K562 (cell line): ENCODE results near the gene UNC50. TPM values are rescaled to one million over a fixed set of nuclear protein-coding genes. Genes with fewer than 3 reads are reported as not detected.
A peak's percentile ranks its signal among the peaks of the same experiment; 100 is the strongest.

ENCODE experiments used
- ARID1B ChIP-seq: fragments of 450-650 bp; IDR thresholded peaks from 2 replicates; pipeline ENCODE4 v1.6.1; 2016; ENCODE audit warnings: antibody characterized with exemption, mild to moderate bottlenecking, inconsistent platforms
- BCL6 ChIP-seq: fragments of 250-450 bp; sonication (Bioruptor Pico); IDR thresholded peaks from 2 replicates; pipeline ENCODE4 v1.4.0; 2020
- BDP1 ChIP-seq: IDR thresholded peaks from 3 replicates; pipeline ENCODE4 v1.6.1; 2011; ENCODE audit not compliant: insufficient read length, insufficient read depth
- CCAR2 ChIP-seq: fragments of 200-400 bp; formaldehyde crosslinking; IDR thresholded peaks from 2 replicates; pipeline ENCODE4 v1.6.1; 2017; ENCODE audit warnings: mild to moderate bottlenecking, low read depth, low read length
- CREB5 ChIP-seq: fragments of 250-450 bp; sonication (Bioruptor Pico); IDR thresholded peaks from 2 replicates; pipeline ENCODE4 v1.5.0; 2020; ENCODE audit warnings: mild to moderate bottlenecking
- CREBBP ChIP-seq: IDR thresholded peaks from one replicate; pipeline ENCODE4 v1.6.1; 2012; ENCODE audit warnings: low read depth, mild to moderate bottlenecking, control low read depth, inconsistent platforms, low read length
- CSDE1 ChIP-seq, 2 experiments: fragments of 450-650 bp; IDR thresholded peaks; 2 replicates each; pipeline ENCODE4 v1.6.1; 2016; ENCODE audit warnings: mild to moderate bottlenecking in 1 of 2
- CTBP1 ChIP-seq: fragments of 450-650 bp; IDR thresholded peaks from 2 replicates; pipeline ENCODE4 v1.6.1; 2016; ENCODE audit warnings: borderline replicate concordance
- DPF2 ChIP-seq: fragments of 450-650 bp; IDR thresholded peaks from 2 replicates; pipeline ENCODE4 v1.6.1; 2016
- ETV6 ChIP-seq, 3 experiments: fragments of 150-350 bp in 1 of 3; sonication (generic) in 1 of 3; formaldehyde crosslinking in 1 of 3; IDR thresholded peaks; 2 replicates each; pipeline versions ENCODE4 v1.6.1 to v1.8.0; 2014 to 2022; ENCODE audit warnings: borderline replicate concordance in 2 of 3, low read depth in 2 of 3, antibody characterized with exemption in 1 of 3, low read length in 1 of 3, mild to moderate bottlenecking in 1 of 3, missing genetic modification reagents in 1 of 3
- FIP1L1 ChIP-seq: fragments of 200-400 bp; formaldehyde crosslinking; IDR thresholded peaks from 2 replicates; pipeline ENCODE4 v1.6.1; 2018; ENCODE audit warnings: mild to moderate bottlenecking, low read depth, low read length; ENCODE audit not compliant: poor library complexity, severe bottlenecking
- GABPA ChIP-seq: fragments of 200-800 bp; sonication (Bioruptor generic); conservative IDR thresholded peaks from 2 replicates; pipeline ENCODE4 v1.6.1; 2016; ENCODE audit warnings: low read depth, missing genetic modification characterization, missing compliant biosample characterization
- MBD1 ChIP-seq: fragments of 250-450 bp; sonication (Bioruptor Pico); IDR thresholded peaks from 2 replicates; pipeline ENCODE4 v1.8.0; 2022; ENCODE audit warnings: inconsistent platforms
- PHF8 ChIP-seq: fragments of 200-600 bp; sonication (generic); IDR thresholded peaks from 2 replicates; pipeline ENCODE4 v1.6.1; 2012; ENCODE audit warnings: mixed run types, mild to moderate bottlenecking, inconsistent platforms, low read length, moderate library complexity, borderline replicate concordance
- POLR2B ChIP-seq: fragments of 450-650 bp; IDR thresholded peaks from 2 replicates; pipeline ENCODE4 v1.6.1; 2018; ENCODE audit warnings: low read depth; ENCODE audit not compliant: partially characterized antibody
- RAD21 ChIP-seq, 2 experiments: fragments of 250-450 bp in 1 of 2; fragments of 450-650 bp in 1 of 2; sonication (Bioruptor Pico) in 1 of 2; formaldehyde crosslinking in 1 of 2; IDR thresholded peaks in 1 of 2; conservative IDR thresholded peaks in 1 of 2; 2 replicates each; pipeline versions ENCODE4 v1.4.0 to v1.8.0; 2020 to 2022; ENCODE audit warnings: mild to moderate bottlenecking in 2 of 2, moderate library complexity in 1 of 2
- THRA ChIP-seq: fragments of 450-650 bp; IDR thresholded peaks from 2 replicates; pipeline ENCODE4 v1.6.1; 2017; ENCODE audit warnings: mild to moderate bottlenecking, moderate library complexity
- TRIM28 ChIP-seq: fragments of 450-650 bp; IDR thresholded peaks from 2 replicates; pipeline ENCODE4 v1.6.1; 2017
- ZKSCAN1 ChIP-seq: fragments of 150-350 bp; IDR thresholded peaks from 2 replicates; pipeline ENCODE4 v1.6.1; 2016; ENCODE audit warnings: low read depth, low read length
- ZNF518B ChIP-seq: fragments of 250-450 bp; sonication (Bioruptor Pico); IDR thresholded peaks from 2 replicates; pipeline ENCODE4 v1.5.0; 2021; ENCODE audit warnings: mild to moderate bottlenecking, moderate library complexity
- ZSCAN32 ChIP-seq: fragments of 450-650 bp; formaldehyde crosslinking; IDR thresholded peaks from 2 replicates; pipeline ENCODE4 v1.4.0; 2020; ENCODE audit warnings: mild to moderate bottlenecking, moderate library complexity
- polyA plus RNA-seq, 8 experiments: library from polyadenylated mRNA; depleted of rRNA in 4 of 8; stranded (reverse) in 5 of 8; unstranded in 3 of 8; fragments of >200 nt; fragmentation: Nextera tagmentation in 2 of 8; fragmentation: Illumina TruSeq in 1 of 8; extraction: Ambion mirVana in 2 of 8; extraction: Trizol in 1 of 8; gene quantifications; 2 replicates each; pipeline versions ENCODE4 v1.2.1 to v1.2.3, GENCODE V29; 2011 to 2014; ENCODE audit warnings: inconsistent platforms in 1 of 8, missing spikeins in 1 of 8
- total RNA-seq, 7 experiments: library from RNA; depleted of rRNA in 6 of 7; stranded (reverse); fragments of >200 nt in 6 of 7; fragmentation: Illumina TruSeq in 2 of 7; extraction: Trizol in 2 of 7; gene quantifications; 2 replicates each; pipeline versions ENCODE4 v1.2.1 to v1.2.3, GENCODE V29; 2011 to 2021; ENCODE audit warnings: low replicate concordance in 1 of 7

UNC50 gene
- total and polyA plus RNA-seq, 9 of the 15 experiments (the other 6 are each of a cell fraction or from before 2014, with no cell fraction given) = 30.0 to 52.9 (median 35.9) TPM

GRCh38 chr2:98560256-98560771, 48.1 kb upstream of the UNC50 start (continued):
- peak; percentile 54; the same call in 1 of the 2 replicates for TF ChIP-seq CTBP1
- no peak for TF ChIP-seq GABPA (tag)
- no peak for TF ChIP-seq POLR2B
- peak; percentile 41; the same call in 1 of the 2 replicates for TF ChIP-seq TRIM28
- no peak for TF ChIP-seq RAD21 (CRISPR knock-in tag; conservative IDR thresholded peaks at IDR 0.05 in 1 of 2, IDR thresholded peaks at IDR 0.05 in 1 of 2)
- no peak for TF ChIP-seq CCAR2
- no peak for TF ChIP-seq ETV6 (IDR thresholded peaks at IDR 0.05; ENCODE audit: borderline replicate concordance in 1 of 2, low read depth in 2 of 2, low read length in 1 of 2)
- no peak for TF ChIP-seq ETV6 (CRISPR knock-in tag; IDR thresholded peaks at IDR 0.05; ENCODE audit: borderline replicate concordance)
- TF ChIP-seq THRA = no peak
- TF ChIP-seq ZSCAN32 (CRISPR knock-in tag) = no peak
- TF ChIP-seq BCL6 = no peak
- no peak for TF ChIP-seq ZNF518B (CRISPR knock-in tag)
- TF ChIP-seq CREB5 = no peak
- no peak for TF ChIP-seq BDP1
- TF ChIP-seq DPF2 = peak; percentile 77
- TF ChIP-seq ZKSCAN1 = peak; percentile 94
- TF ChIP-seq PHF8 = peak; percentile 37; the same call in 1 of the 2 replicates
- TF ChIP-seq CSDE1 (IDR thresholded peaks at IDR 0.05) = no peak
- peak; percentile 54 for TF ChIP-seq ARID1B
- no peak for TF ChIP-seq CREBBP
- no peak for TF ChIP-seq FIP1L1
- TF ChIP-seq MBD1 (CRISPR knock-in tag) = no peak
